Measurements from ENCODE around the gene KCNG4. TPM values are rescaled to one million over a fixed set of nuclear protein-coding genes. Genes with fewer than 3 reads are reported as not detected.

The KCNG4 gene
- total and polyA plus RNA-seq, 7 donors, result not detected

DNA sequence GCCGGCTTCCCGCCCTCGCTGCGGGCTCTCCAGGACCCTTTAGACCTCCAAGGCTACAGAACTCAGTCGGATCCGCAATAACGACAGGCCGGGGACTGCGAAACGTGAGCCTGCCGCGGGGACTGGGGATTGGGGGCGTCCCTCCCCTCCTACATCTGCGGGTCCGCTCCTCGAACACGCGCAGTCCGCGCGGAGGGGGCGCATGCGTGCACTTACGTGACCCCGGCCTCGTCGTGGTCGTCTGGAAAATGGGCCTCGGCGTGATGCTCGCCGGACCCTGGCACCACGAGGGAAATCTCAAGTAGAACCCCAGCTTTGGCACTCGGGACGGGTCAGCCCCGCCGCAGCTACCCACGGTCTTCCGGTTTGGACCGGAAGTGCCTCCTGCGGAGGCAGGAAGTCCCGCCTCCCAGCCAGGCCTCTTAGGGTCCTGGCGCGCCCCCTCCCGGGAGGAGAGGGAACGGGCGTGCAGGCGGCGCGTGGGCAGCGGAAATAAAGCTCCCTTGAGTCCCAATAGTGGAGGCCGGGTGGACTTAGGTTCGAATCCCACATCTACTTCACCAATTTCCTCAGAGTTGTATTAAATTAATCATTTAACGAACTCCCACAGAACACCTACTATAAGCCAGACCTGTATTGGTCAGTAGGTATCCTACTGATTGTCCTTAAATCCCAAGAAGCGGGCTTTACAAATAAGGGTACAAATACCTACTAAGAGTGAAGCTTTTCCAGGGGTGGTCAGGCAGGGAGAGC is 53.0 kb downstream of the KCNG4 start, which contains the start of gene TAF1C:
Gene TAF1C (minus strand): TSS at position 373 of the 753 bp plus-strand sequence. CDS start 2,069 bp downstream, outside the sequence.
- TF ChIP-seq, protein P1, sequence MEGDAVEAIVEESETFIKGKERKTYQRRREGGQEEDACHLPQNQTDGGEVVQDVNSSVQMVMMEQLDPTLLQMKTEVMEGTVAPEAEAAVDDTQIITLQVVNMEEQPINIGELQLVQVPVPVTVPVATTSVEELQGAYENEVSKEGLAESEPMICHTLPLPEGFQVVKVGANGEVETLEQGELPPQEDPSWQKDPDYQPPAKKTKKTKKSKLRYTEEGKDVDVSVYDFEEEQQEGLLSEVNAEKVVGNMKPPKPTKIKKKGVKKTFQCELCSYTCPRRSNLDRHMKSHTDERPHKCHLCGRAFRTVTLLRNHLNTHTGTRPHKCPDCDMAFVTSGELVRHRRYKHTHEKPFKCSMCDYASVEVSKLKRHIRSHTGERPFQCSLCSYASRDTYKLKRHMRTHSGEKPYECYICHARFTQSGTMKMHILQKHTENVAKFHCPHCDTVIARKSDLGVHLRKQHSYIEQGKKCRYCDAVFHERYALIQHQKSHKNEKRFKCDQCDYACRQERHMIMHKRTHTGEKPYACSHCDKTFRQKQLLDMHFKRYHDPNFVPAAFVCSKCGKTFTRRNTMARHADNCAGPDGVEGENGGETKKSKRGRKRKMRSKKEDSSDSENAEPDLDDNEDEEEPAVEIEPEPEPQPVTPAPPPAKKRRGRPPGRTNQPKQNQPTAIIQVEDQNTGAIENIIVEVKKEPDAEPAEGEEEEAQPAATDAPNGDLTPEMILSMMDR (IDR thresholded peaks at IDR 0.05), result peak; percentile 72 to 98 (median 86)
- TF ChIP-seq EP300 (IDR thresholded peaks at IDR 0.05), result no peak
- peak in 1 of 2 donors; percentile 45 for TF ChIP-seq POLR2A (IDR thresholded peaks at IDR 0.05)
- TF ChIP-seq POLR2AphosphoS5 (IDR thresholded peaks at IDR 0.05), result peak; percentile 37 to 85 (median 75)
- peak; percentile 96 for DNase-seq
- peak within 1 kb of the TSS; percentile 72 to 87 (median 76) for H3K27ac ChIP-seq
- WGBS, 2 donors, result 2% methylated on average over 55 of the region's 55 CpGs
- H3K27me3 ChIP-seq, result no peaks in the 10 kb centered on the region
- H3K36me3 ChIP-seq, result peaks cover 0 to 28% (median 20%) of the 10 kb centered on the region in 4 donors
- H3K9me3 ChIP-seq, result no peaks in the 10 kb centered on the region
- H3K4me1 ChIP-seq, result peaks cover 0 to 23% (median 12%) of the 10 kb centered on the region in 4 donors
- intact Hi-C loops (cut with DNase I), result loop anchor here (1.0 to 10.0 kb wide), 8 partner anchors 42 to 428 kb away; partner anchors contain the start of genes COTL1, DNAAF1, HSDL1 and MBTPS1
- H3K4me3 ChIP-seq, result peak within 1 kb of the TSS; percentile 75 to 99 (median 88)

DNA sequence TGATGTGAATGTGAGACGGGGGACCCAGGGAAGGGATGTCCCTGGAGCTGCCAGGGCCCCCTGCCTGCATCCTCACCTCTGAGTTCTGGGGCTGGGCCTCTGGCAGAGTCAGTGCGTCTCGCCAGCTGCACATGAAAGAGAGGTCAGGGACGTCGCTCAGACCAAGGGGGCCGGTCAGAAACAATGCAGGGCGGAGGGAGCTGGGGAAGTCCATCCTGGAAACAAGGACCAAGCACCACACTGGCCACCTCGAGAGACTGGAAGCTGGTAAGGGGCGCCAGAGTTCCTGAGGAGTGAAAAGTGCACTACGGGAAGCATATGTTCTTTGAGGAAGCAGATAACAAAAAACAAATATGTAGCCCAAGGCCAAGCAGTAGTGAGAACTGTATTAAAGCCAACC is 55.0 kb downstream of the KCNG4 start:
- peaks cover 0 to 49% (median 37%) of the 10 kb centered on the region in 4 donors for H3K36me3 ChIP-seq
- H3K27me3 ChIP-seq, result no peaks in the 10 kb centered on the region
- WGBS, 2 donors, result 91 to 92% methylated on average over 10 of the region's 10 CpGs
- H3K4me3 ChIP-seq, result no peak overlapping the region
- no peak for DNase-seq
- H3K27ac ChIP-seq, result peak overlapping the region in 1 of 4 donors; percentile 21
- intact Hi-C loops (cut with DNase I), result loop anchor here (5.0 to 10.0 kb wide), 5 partner anchors 123 to 430 kb away; partner anchors contain the start of gene COTL1
- TF ChIP-seq, protein P1 (IDR thresholded peaks at IDR 0.05), result no peak
- peak in 1 of 4 donors; percentile 16 for TF ChIP-seq POLR2AphosphoS5 (IDR thresholded peaks at IDR 0.05)
- H3K9me3 ChIP-seq, result no peaks in the 10 kb centered on the region
- peaks cover 0 to 23% (median 12%) of the 10 kb centered on the region in 4 donors for H3K4me1 ChIP-seq

DNA sequence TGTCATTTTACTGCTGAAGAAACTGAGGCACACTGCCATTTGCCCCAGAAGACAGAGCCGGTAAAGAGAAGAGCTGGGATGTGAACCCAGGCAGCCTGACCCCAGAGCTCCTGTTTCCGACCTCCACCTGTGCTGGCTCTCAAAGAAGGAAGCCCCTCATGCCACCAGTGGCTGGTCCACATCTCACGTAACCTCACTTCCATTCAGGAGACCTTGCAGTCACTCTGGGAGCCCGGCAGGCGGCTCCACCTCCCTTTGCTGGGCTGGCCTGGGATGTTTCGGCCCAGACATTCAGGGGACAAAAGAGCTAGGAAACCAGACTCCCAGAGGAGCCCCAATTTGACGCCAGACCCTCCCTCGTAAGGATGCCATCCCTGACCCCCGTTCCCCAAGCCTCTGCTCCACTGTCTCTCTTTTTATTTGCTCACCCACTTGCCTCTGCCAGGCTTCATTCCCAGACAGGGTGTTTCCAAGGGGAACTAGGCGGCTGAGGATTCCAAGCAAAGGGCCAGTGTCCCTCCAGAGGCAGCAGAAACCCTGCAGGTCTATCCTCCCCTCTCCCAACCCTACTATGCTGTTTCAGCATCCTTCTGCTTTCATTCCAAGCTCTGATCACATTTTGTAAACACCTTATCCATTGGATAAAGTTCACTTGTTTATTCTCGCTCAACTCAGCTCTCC is 55.8 kb downstream of the KCNG4 start:
- H3K4me1 ChIP-seq, result peaks cover 0 to 23% (median 12%) of the 10 kb centered on the region in 4 donors

DNA sequence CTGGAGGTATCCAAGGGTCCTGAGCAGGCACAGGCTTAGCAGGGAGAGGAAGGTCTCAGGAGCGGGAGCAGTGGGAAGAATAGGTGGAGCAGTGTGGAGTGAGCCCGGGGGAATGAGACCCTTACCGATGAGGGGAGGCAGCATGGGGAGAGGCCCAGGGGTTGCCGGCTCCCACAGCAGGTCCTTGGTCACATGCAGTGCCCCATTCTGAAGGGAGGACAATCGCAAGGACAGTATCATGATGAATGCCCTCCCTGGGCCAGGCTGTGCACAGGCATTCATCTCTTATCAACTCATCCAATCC is 56.3 kb downstream of the KCNG4 start:
- WGBS, 2 donors, result 94 to 95% methylated on average over 5 of the region's 5 CpGs
- Histone ChIP-seq H3K27me3 (no peaks in the 10 kb centered on the region), H3K27ac (no peak overlapping the region), H3K9me3 (no peaks in the 10 kb centered on the region), H3K4me3 (no peak overlapping the region), H3K4me1 (peaks cover 0 to 23% (median 13%) of the 10 kb centered on the region in 4 donors), H3K36me3 (peaks cover 4 to 61% (median 42%) of the 10 kb centered on the region in 4 donors)
- intact Hi-C loops (cut with DNase I), result loop anchor here (10.0 kb wide), 3 partner anchors 301 to 431 kb away; partner anchors contain the start of gene COTL1
- TF ChIP-seq POLR2A (IDR thresholded peaks at IDR 0.05), result no peak
- TF ChIP-seq POLR2AphosphoS5 (IDR thresholded peaks at IDR 0.05), result no peak
- no peak for TF ChIP-seq EP300 (IDR thresholded peaks at IDR 0.05)
- TF ChIP-seq, protein P1 (IDR thresholded peaks at IDR 0.05), result no peak
- no peak for DNase-seq

More for the DNA sequence above, 55.8 kb downstream of the KCNG4 start:
- DNase-seq, result no peak
- no peaks in the 10 kb centered on the region for H3K9me3 ChIP-seq
- peaks cover 0 to 56% (median 42%) of the 10 kb centered on the region in 4 donors for H3K36me3 ChIP-seq
- TF ChIP-seq POLR2AphosphoS5 (IDR thresholded peaks at IDR 0.05) (no peak), EP300 (IDR thresholded peaks at IDR 0.05) (no peak), POLR2A (IDR thresholded peaks at IDR 0.05) (no peak)
- TF ChIP-seq, protein P1 (IDR thresholded peaks at IDR 0.05), result no peak
- H3K27me3 ChIP-seq, result no peaks in the 10 kb centered on the region
- peak overlapping the region in 2 of 4 donors; percentile 17 to 21 for H3K27ac ChIP-seq
- intact Hi-C loops (cut with DNase I), result loop anchor here (10.0 kb wide), 3 partner anchors 301 to 431 kb away; partner anchors contain the start of gene COTL1
- H3K4me3 ChIP-seq, result no peak overlapping the region
- 88 to 91% methylated on average over 11 of the region's 11 CpGs for WGBS, 2 donors
